ENCODE data around the gene MPZL3. TPM values are rescaled to one million over a fixed set of nuclear protein-coding genes. Genes with fewer than 3 reads are reported as not detected.

The MPZL3 gene
- polyA plus RNA-seq, 1 donor from 2014 or later = 3.6 TPM

- Histone ChIP-seq H3F3A (ENCODE audit: insufficient read depth, low read length, poor library complexity, severe bottlenecking) (no peaks in the 10 kb centered on the region), H4K20me1 (ENCODE audit: insufficient read depth) (no peaks in the 10 kb centered on the region), H3K4me3 (ENCODE audit: low read length) (no peak overlapping the region), H3K79me2 (replicated peaks; ENCODE audit: insufficient read depth, low read length) (no peaks in the 10 kb centered on the region), H3K36me3 (ENCODE audit: insufficient read depth, low read length) (no peaks in the 10 kb centered on the region), H3K9me3 (ENCODE audit: low read length) (no peaks in the 10 kb centered on the region), H3K27me3 (ENCODE audit: insufficient read depth, low read depth, low read length) (no peaks in the 10 kb centered on the region), H3K9ac (ENCODE audit: low read length) (no peak overlapping the region), H3K27ac (ENCODE audit: low read length) (no peak overlapping the region), H2AFZ (ENCODE audit: low read depth, low read length) (no peak overlapping the region), H3K4me2 (ENCODE audit: low read length) (no peak overlapping the region), H3K9me2 (ENCODE audit: insufficient read depth, low read length) (no peaks in the 10 kb centered on the region)
- TF ChIP-seq POLR2AphosphoS5 (IDR thresholded peaks at IDR 0.05) (no peak), TAF1 (IDR thresholded peaks at IDR 0.05; ENCODE audit: low read depth) (no peak), EZH2 (IDR thresholded peaks at IDR 0.05; ENCODE audit: borderline replicate concordance, insufficient read depth, low read length, poor library complexity, severe bottlenecking) (no peak), REST (IDR thresholded peaks at IDR 0.05; ENCODE audit: borderline replicate concordance) (no peak), SMC3 (conservative IDR thresholded peaks at IDR 0.05; ENCODE audit: poor library complexity) (no peak), RAD21 (conservative IDR thresholded peaks at IDR 0.05) (no peak), CTCF (IDR thresholded peaks at IDR 0.05; ENCODE audit: poor library complexity, severe bottlenecking) (no peak), MXI1 (conservative IDR thresholded peaks at IDR 0.05; ENCODE audit: poor library complexity, severe bottlenecking) (no peak), EP300 (conservative IDR thresholded peaks at IDR 0.05; ENCODE audit: poor library complexity, severe bottlenecking) (no peak)
Observed at GRCh38 chr11:118215765-118216164, 36.4 kb downstream of the MPZL3 start.

- no peak overlapping the region for H3K27ac ChIP-seq (ENCODE audit: low read length)
- H3K9ac ChIP-seq (ENCODE audit: low read length) = no peak overlapping the region
- no peaks in the 10 kb centered on the region for H4K20me1 ChIP-seq (ENCODE audit: insufficient read depth)
- no peaks in the 10 kb centered on the region for H3K9me2 ChIP-seq (ENCODE audit: insufficient read depth, low read length)
- no peaks in the 10 kb centered on the region for H3F3A ChIP-seq (ENCODE audit: insufficient read depth, low read length, poor library complexity, severe bottlenecking)
- H3K36me3 ChIP-seq (ENCODE audit: insufficient read depth, low read length) = no peaks in the 10 kb centered on the region
- no peak overlapping the region for H3K4me2 ChIP-seq (ENCODE audit: low read length)
- no peak for TF ChIP-seq RAD21 (conservative IDR thresholded peaks at IDR 0.05)
- TF ChIP-seq SMC3 (conservative IDR thresholded peaks at IDR 0.05; ENCODE audit: poor library complexity) = no peak
- no peak for TF ChIP-seq REST (IDR thresholded peaks at IDR 0.05; ENCODE audit: borderline replicate concordance)
- no peak for TF ChIP-seq MXI1 (conservative IDR thresholded peaks at IDR 0.05; ENCODE audit: poor library complexity, severe bottlenecking)
- TF ChIP-seq EP300 (conservative IDR thresholded peaks at IDR 0.05; ENCODE audit: poor library complexity, severe bottlenecking) = no peak
- TF ChIP-seq TAF1 (IDR thresholded peaks at IDR 0.05; ENCODE audit: low read depth) = no peak
- no peak for TF ChIP-seq CTCF (IDR thresholded peaks at IDR 0.05; ENCODE audit: poor library complexity, severe bottlenecking)
- no peak for TF ChIP-seq EZH2 (IDR thresholded peaks at IDR 0.05; ENCODE audit: borderline replicate concordance, insufficient read depth, low read length, poor library complexity, severe bottlenecking)
- no peak for TF ChIP-seq POLR2AphosphoS5 (IDR thresholded peaks at IDR 0.05)
- H3K79me2 ChIP-seq (replicated peaks; ENCODE audit: insufficient read depth, low read length) = no peaks in the 10 kb centered on the region
- H3K27me3 ChIP-seq (ENCODE audit: insufficient read depth, low read depth, low read length) = no peaks in the 10 kb centered on the region
- H2AFZ ChIP-seq (ENCODE audit: low read depth, low read length) = no peak overlapping the region
- no peaks in the 10 kb centered on the region for H3K9me3 ChIP-seq (ENCODE audit: low read length)
- H3K4me3 ChIP-seq (ENCODE audit: low read length) = no peak overlapping the region
Observed at GRCh38 chr11:118215262-118215661, 36.9 kb downstream of the MPZL3 start.

All from neural cell (in vitro differentiated cells).